GM11168 (cell line): Measurements from ENCODE around the gene MMP12.
"Not testable (repeated sequence)": the region's sequence is repeated elsewhere in the genome, so short reads cannot be mapped to it uniquely, and the experiment has no call there.

Source experiments
- in situ Hi-C: fragments of 300-500 bp; cut with MboI; formaldehyde crosslinking; loops from one replicate; pipeline ENCODE4 v1.12.0; 2022; ENCODE audit warnings: low sequenced_read_pairs; ENCODE audit not compliant: unreplicated experiment

Gene MMP12

DNA sequence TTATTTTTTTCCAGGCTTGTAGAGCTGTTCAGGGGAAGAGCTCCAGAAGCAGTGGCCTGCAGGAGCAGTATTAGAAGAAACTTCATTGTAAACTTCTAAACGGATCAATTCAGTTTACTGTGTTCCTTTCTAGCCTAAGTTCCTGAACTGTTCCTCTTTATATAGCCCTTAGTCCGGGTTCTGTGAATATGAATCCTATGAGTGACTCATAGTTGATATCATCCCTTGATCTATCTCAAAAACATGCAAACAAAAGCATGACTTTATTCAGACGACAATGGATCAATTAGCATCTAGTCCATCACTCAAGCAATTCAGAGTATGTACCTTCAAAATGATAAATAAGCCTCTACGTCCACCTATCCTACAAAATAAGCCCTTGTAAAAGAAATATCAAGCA is at the start of gene MMP12:
Gene MMP12, minus strand, starts transcription at position 131 of the 400 bp plus-strand sequence. Its CDS starts 45 bp downstream, at position 86.
- in situ Hi-C loops = no loop called here

DNA sequence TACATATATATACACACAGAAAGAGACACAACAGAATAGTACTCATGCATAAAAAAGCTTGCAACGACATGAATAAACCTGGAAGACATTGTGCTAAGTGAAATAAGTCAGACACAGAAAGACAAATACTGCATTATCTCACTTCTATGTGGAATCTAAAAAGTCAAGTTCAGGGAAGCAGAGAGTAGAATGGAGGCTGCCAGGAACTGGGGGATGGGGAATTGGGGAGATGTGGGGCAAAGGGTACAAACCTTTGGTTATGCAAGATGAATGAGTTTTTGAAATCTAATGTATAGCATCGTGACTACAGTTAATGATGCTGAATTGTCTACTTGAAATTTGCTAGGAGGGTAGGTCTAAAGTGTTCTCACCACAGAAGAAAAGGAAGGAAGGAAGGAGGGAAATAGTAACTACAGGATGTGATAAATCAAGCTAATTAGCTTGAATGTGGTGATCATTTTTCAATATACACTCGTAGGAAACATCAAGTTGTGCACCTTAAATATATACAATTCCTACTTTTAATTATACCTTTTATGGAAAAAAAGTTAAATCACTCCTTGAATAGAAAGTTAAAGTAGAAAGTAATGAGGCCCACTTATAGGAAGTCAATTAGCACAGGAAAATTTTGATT is 46.9 kb upstream of the MMP12 start:
- in situ Hi-C loops = no loop called here

DNA sequence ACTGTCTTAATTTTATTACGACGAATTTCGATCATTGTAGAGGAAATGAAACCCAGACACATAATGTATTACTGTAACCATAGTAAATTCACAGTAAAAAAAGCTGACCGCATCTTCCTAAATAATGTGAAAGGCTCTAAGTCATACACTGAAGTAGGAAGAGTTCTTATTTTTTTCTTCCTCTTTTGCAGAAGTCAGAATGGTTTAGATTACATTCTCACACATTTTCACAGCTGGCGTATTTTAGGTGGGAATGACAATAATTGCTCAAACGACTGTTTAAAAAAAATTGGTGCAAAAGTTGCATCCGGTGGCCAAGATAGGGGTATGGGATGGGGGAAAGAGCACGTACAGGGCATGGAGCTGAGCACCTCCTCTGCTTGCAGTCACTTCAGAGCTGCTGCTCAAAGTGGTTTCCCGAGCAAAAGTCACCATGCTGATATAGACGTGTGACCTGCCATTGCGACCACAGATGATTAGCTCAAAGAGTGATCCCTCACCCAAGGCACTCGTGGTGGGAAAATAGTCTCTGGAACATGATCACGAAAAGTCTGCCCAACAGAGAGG is 45.4 kb upstream of the MMP12 start:
- in situ Hi-C loops = no loop called here

DNA sequence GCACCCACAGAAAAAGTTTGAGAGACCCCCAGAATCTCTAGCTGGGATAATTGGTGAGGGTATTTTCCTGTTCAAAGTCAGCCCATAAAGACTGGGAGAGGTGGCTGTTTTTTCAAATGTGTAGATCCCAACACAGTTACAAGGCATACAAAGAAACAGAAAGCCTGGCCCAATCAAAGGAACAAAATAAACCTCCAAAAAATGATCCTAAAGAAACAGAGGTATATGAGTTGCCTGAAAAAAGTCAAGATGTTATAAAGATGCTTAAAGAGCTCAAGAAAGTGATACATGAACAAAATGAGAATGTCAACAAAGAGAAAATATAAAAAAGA is 40.2 kb upstream of the MMP12 start:
- in situ Hi-C loops = no loop called here

DNA sequence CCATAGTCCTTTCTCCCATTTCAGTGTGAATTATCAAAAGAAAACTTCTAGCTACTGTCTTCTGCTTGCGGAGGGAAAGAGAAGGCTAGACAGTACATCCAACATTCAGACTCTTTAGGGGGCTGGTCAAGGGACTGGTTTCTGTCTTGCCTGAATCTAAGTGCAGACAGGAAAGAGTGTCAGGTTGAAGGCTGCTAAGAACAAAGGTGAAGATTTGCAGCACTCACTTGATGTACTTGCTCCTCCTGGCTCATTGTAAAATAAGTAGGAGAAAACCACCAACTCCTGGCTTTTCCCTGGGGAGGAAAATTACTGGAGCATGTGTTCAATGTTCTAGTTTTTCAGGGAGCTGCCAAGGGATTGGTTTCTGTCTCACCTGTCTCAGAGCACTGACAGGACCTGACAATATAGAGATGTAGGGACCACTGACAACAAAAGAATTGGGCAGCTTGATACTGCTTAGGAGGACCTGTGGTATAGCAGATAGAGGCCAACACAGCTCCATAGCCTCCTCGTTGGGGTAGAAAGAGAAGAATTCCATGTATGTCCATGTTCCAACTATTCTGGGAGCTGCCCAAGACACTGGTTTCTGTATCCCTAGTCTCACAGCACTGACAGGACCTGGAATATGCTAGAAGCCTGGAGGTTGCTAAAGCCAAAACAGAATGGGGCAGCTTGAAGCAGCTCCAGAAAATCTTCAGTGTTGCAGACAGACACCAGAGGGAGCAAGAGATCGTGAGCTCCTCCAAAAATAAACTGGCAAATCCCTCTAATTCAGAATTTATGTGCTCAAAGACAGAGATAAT is 39.7 kb upstream of the MMP12 start:
- in situ Hi-C loops = no loop called here

DNA sequence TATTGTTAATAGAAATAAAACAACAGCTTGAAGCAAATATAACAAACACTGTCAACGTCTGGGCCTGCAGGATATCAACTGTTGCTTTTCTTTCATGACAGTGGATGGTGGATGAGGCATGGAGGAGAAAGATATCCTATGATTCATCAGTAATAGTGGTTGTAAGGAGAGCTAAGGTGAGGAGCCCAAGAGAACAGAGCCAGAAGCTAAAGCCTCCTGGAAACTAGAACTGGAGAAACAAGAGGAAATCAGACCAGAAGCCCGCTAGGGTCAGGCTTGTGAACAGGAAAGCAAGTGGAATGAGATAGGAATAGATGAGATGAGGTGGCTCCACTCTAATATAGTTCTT is 37.7 kb upstream of the MMP12 start:
- in situ Hi-C loops = no loop called here

DNA sequence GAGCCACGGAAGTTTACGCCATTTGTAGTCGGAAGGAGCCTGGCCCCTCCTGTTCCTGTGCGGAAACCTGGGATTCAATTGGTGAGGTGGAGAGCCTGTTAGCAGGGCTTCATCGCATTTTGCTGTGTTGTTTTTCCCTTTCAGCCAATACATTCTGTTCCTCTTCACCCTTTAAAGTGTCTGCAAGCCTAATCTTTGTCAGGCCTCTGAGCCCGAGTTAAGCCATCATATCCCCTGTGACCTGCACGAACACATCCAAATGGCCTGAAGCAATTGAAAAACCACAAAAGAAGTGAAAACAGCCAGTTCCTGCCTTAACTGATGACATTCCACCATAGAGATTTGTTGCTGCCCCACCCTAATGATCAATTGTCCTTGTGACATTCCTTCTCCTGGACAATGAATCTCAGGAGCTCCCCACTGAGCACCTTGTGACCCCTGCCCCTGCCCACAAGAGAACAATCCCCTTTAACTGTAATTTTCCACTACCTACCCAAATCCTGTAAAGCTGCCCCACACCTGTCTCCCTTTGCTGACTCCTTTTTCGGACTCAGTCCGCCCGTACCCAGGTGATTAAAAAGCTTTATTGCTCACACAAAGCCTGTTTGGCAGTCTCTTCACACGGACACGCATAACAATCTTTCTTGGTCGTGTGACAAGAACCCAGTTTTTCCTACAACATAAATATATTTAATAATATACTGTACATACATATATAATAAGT is 37.1 kb upstream of the MMP12 start:
- in situ Hi-C loops = no loop called here

DNA sequence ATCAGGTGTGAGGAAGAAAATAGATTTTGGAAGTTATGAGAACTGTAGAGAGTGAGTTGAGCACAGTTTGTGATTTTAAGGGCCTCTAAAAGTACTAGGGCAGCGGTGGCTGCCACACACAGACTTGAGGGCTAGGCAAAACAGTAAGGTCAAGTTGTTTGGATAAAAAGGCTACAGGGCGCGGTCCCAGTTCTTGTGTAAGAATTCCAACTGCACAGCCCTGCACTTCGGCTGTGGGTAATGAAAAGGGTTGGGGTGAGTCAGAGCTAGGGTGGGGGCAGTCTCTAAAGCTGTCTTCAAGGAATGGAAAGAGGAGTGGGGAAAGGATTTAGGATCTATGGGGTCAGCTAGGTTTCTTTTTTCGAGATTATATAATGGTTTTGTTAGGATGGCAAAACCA is 31.1 kb upstream of the MMP12 start:
- in situ Hi-C loops = not testable (repeated sequence)

DNA sequence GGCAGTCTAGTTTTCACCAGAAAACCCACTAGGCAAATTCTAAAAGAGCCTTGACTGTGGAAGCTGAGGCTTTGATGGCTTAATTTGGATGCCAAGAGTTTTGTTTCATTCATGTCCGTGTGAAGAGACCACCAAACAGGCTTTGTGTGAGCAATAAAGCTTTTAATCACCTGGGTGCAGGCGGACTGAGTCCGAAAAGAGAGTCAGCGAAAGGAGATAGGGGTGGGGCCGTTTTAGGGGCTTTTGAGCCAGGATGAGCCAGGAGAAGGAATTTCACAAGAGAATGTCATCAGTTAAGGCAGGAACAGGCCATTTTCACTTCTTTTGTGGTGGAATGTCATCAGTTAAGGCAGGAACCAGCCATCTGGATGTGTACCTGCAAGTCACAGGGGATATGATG is 29.1 kb upstream of the MMP12 start:
- in situ Hi-C loops = not testable (repeated sequence)

DNA sequence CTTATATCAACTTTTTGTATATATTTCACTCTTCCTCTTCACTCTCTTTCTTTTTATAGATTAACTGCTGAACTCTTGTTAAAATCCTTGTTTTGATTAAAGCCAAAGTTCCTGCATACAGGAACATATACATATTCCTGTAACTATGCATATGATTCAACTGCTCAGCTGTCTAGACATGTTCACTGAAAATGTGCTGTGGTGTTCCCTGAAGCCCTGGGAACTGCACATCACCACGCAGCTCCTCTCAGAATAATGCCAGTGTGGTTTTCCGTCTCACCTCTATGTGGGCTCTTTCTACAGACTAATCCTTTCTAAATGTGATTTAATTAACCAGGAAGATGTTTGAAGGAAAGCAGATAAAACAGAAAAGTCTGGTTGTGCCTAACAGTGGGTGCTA is 25.6 kb upstream of the MMP12 start:
- in situ Hi-C loops = no loop called here

DNA sequence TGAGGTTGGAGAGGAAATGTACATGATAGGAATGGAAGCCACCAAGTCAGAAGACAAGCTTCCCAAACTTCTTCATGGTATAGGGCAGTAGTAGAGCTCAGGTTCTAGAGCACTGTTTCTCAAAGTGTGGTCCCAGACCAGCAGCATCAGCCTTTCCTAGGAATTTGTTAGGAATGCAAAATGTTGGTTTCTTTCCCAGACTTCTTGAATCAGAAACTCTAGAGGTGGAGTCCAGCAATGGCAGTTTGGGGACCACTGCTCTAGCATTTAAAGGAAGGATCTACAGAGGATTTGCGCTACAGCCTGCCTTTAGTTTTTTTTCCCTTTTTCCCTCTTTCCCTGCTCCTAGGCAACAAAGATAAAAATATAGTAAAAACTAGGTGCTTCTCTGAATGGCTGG is 17.0 kb upstream of the MMP12 start:
- in situ Hi-C loops = no loop called here

DNA sequence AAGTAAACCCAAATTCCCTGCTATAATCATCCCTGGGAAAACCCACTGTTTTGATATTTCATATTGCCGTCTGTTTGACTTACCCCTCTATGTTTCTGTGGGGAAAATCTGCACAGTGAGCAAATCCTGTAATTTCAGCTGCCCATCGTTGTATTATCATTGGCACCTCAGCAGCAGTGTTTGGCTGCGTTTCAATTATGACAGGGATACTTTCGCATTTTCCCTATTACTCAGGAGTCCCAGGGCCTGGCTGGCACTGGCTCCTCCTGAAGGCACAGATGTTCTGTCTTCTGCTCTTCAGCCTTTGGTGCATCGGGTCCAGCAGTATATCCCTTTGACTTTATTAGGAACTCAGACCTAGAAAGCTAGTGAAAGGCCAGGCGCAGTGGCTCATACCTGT is 12.2 kb upstream of the MMP12 start:
- in situ Hi-C loops = no loop called here

DNA sequence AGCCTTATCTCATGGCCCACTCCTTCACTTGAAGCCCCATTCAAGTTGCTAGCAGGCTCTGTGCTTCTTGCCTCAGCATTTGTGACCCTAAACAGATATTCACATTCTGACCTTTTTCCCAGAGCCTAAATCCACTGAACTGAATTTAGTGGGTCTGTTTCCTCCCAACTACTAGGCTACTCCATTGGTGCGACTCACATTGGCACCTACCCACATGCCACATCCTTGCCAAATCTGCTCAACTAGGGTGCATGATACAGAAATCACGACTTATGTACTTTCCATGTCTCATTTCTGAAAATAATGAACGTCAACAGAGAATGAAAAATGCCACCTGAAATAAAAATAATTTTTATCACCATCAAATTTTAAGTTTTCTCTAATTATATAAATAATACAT is 8.4 kb upstream of the MMP12 start:
- in situ Hi-C loops = no loop called here

DNA sequence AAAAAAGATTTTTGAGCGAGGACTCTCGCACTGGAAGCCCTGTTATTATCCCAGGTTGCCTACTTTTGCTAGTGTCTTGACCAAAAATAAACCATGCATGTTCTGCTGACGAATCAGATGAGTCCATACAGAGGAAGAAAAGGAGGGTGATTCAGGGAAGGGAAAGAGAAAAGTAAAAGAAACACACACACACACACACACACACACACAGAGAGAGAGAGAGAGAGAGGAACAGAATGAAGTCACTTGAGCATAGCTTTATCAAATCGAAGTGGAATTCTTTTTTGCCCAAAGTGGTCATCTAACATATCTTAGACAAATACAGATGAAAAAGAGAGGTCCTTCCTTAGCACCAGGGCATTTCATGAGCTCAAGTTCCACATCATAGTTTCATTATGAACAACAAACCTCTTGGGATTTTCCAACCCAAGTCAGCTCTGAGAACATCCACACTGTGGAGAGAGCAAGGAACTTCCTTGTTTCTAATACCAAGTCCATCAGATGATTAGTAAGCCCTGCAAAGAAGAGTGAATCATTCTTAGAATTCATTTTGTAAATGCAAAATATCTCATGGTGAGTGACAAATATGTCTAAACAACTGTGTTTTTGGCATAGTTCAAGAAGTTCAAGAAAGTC is 7.7 kb upstream of the MMP12 start:
- in situ Hi-C loops = no loop called here

DNA sequence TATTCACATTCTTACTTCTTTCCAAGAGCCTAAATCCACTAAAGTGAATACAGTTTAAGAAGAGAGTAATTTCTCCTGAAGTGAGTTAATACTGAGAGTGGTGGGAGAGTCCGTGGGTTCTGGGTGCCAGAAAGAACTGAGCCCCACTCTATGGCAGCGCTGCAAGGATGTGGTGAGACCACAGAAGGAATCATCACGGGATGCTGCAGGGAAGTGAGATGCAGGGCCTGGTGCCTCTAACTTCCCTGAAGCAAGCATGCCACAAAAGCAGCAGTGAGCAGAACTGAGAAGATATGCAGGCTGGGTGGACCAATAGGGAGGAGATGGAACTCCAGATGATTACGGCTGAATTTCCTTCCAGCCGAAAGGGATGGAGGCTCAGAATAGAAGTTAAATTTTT is 5.0 kb upstream of the MMP12 start:
- in situ Hi-C loops = no loop called here

DNA sequence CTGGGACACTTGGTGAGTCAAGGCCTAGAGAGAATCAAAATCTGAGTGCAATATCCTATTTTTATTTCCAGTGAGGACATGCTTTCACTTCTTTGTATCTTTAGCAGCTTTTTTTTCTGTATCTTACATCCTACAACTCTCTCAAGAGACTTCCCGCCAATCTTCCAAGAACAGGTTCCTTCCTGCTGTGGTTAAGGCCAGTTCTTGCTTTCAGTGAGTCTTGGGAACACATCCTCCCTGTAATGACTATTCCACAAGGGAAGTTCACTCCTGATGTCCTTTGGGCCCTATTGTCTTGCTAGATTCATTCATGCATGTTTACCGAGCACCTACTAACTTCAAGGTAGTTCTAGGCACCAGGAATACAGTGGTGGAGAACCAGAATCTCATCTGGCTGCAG is 3.8 kb upstream of the MMP12 start:
- in situ Hi-C loops = no loop called here

DNA sequence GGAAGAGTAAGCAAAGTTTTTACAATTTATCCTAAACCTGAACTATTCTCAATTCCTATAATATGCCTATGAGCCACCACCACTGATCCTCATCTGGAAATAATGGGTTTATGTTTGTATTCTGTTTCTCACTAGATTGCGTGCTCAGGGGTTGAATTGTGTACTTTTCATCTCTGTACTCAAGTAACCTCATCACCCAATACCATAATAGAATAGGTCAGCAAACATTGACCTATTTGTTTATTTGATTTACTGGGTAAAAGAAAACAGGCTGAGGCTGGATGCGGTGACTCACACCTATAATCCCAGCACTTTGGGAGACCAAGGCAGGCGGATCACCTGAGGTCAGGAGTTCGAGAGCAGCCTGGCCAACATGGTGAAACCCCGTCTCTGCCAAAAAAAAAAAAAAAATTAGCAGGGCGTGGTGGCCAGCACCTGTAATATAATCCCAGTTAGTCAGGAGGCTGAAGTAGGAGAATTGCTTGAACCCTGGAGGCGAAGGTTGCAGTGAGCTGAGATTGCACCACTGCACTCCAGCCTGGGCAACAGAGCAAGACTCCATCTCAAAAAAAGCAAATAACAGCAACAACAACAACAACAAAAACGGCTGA is 5.3 kb downstream of the MMP12 start:
- in situ Hi-C loops = not testable (repeated sequence)

DNA sequence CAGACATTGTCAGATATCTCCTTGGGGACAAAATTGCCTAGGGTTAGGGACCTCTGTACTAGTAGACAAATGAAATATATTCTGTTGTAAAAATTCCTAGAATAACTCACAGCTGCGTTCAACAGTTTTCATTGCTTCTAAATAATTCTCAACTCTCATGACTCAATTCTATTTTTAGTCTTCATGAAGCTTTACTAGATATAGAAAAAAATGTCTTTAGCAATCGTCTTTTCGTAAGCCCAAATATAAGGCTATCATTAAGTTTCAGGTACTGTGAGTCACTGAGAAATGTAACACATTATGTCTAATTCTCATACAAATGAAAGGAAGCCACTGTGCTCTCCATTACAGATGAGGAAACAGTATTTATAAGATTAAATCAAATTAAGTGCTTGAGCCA is 6.4 kb downstream of the MMP12 start:
- in situ Hi-C loops = no loop called here

DNA sequence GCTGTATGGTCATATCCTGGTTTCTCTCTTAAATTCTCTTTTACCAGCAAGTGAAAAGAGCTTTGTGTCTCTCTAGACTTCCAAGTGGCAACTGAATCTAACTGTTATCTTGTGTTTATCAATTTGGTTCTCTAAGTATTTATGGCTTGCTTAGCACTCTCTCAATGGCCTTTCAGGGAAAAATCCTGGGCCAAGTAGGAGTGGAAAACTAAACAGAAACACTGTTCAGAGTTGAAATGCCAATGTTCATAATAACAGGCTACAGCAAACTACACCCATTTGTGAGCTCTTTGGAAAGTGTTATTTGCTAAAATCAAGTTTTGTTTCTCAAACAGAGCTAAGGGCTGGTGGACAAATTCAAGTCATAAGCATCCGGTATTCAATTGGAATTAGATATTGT is 10.1 kb downstream of the MMP12 start:
- in situ Hi-C loops = no loop called here

DNA sequence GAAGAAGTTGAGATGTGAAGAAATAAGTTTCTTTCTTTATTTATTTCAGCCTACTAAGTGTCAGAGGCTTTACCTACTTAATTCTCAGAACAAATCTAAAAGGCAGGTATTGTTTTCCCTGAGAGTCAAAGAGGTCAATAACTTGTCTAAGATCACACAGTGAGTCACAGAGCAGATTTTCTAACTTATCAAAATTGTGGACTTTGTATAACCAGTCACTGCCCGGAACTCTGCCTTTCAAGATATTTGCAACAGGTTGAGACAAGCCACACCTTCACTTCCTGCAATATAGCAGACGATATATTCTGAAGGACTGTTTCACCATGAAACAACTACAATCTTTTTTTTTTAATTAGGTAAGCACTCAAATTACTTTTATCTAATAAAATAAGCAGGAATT is 20.8 kb downstream of the MMP12 start:
- in situ Hi-C loops = no loop called here
